Daoy (cell line): ENCODE results near the gene HCFC1. TPM values are rescaled to one million over a fixed set of nuclear protein-coding genes. Genes with fewer than 3 reads are reported as not detected.

Experiments
- DNase-seq: peaks from one replicate; pipeline ENCODE4 v3.0.0-alpha.2; 2015; ENCODE audit warnings: low read depth
- total RNA-seq: library from RNA; depleted of rRNA; stranded (reverse); fragments of >200 nt; shearing (Covaris generic); gene quantifications from 2 replicates; pipeline ENCODE4 v1.2.3, GENCODE V29; 2014; rRNA removed

The HCFC1 gene
- total RNA-seq, 1 experiment from 2014 or later, result 38.1 TPM

DNA sequence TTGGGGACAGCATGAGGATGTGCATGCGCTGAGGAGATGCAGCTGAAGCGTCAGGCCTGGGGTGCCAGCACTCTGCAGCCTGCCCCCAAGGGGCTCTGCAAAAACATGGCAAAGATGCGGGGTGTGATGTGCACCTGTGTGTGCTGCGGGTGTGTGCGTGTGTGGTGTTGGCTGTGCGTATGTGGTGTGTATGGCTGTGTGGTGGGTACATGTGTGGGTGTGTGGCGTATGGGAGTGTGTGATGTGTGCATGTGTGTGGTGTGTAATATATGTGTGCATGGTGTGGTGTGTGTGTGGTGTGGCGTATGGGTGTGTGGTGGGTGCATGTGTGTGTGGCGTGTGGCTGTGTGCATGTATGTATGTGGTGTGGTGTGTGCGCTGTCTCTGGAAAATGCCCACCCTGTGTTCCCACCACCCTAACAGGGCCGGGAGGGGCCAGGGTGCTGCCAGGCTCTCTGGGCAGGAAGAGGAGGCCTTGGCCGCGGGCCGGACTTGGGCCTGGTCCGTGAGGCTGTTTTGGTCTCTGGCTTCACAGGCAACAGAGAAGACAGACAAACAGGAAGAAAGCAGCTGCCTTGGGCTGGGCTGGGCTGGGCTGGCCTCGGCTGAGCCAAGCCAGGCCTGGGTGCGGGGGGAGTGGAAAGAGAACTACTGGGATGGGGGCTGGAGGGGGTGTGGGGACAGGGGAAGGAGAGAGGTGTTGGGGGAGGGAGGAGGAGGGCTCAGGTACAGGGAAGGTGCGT lies 68.2 kb downstream of the HCFC1 start:
- DNase-seq, result no peak

GRCh38 chrX:153902385-153902784 lies 69.2 kb downstream of the HCFC1 start:
- peak; percentile 76 for DNase-seq

- DNase-seq, result no peak
Measured at GRCh38 chrX:153901753-153902140, 69.9 kb downstream of the HCFC1 start.

GRCh38 chrX:153900831-153901752 lies 70.5 kb downstream of the HCFC1 start:
- peak; percentile 89 for DNase-seq

GRCh38 chrX:153897899-153898298 lies 73.7 kb downstream of the HCFC1 start:
- no peak for DNase-seq

Other genes starting within 250 kb of the HCFC1 start
- gene BCAP31, start 247.4 kb downstream of the HCFC1 start, total RNA-seq, result 146 and 203 TPM in 2 replicates
- 4.8 and 5.0 TPM in 2 replicates for gene ABCD1, start 247.0 kb downstream of the HCFC1 start, total RNA-seq
- 0.97 and 1.0 TPM in 2 replicates for gene PLXNB3, start 207.6 kb downstream of the HCFC1 start, total RNA-seq
- 0.11 and 0.54 TPM in 2 replicates for gene SRPK3, start 190.8 kb downstream of the HCFC1 start, total RNA-seq
- 36.9 and 41.0 TPM in 2 replicates for gene IDH3G, start 177.4 kb downstream of the HCFC1 start, total RNA-seq
- gene SSR4, start 177.2 kb downstream of the HCFC1 start, total RNA-seq, result 81.8 and 107 TPM in 2 replicates
- 5.7 and 7.5 TPM in 2 replicates for gene PDZD4, start 141.3 kb downstream of the HCFC1 start, total RNA-seq
- 7.4 and 8.3 TPM in 2 replicates for gene L1CAM, start 85.6 kb downstream of the HCFC1 start, total RNA-seq
- 1.1 TPM in 1 of 2 replicates, not detected in the other for gene AVPR2, start 67.1 kb downstream of the HCFC1 start, total RNA-seq
- 2.2 and 2.6 TPM in 2 replicates for gene ARHGAP4, start 45.6 kb downstream of the HCFC1 start, total RNA-seq
- gene NAA10, start 36.8 kb downstream of the HCFC1 start, total RNA-seq, result 85.9 and 128 TPM in 2 replicates
- gene RENBP, start 27.2 kb downstream of the HCFC1 start, total RNA-seq, result 0.11 and 0.18 TPM in 2 replicates
- 0.86 and 1.5 TPM in 2 replicates for gene TMEM187, start 936 bp upstream of the HCFC1 start, total RNA-seq
- 49.2 and 50.3 TPM in 2 replicates for gene IRAK1, start 48.1 kb upstream of the HCFC1 start, total RNA-seq
- gene MECP2, start 125.9 kb upstream of the HCFC1 start, total RNA-seq, result 12.1 and 14.2 TPM in 2 replicates
- gene OPN1LW, start 172.4 kb upstream of the HCFC1 start, total RNA-seq, result not detected in 2 replicates
- gene OPN1MW, start 210.8 kb upstream of the HCFC1 start, total RNA-seq, result not detected in 2 replicates
- gene OPN1MW2, start 247.9 kb upstream of the HCFC1 start, total RNA-seq, result not detected in 2 replicates